ENCODE results near the gene DAP. TPM values are rescaled to one million over a fixed set of nuclear protein-coding genes. Genes with fewer than 3 reads are reported as not detected.

The DAP gene
- total RNA-seq, 1 experiment from 2014 or later, result 47.7 TPM

DNA sequence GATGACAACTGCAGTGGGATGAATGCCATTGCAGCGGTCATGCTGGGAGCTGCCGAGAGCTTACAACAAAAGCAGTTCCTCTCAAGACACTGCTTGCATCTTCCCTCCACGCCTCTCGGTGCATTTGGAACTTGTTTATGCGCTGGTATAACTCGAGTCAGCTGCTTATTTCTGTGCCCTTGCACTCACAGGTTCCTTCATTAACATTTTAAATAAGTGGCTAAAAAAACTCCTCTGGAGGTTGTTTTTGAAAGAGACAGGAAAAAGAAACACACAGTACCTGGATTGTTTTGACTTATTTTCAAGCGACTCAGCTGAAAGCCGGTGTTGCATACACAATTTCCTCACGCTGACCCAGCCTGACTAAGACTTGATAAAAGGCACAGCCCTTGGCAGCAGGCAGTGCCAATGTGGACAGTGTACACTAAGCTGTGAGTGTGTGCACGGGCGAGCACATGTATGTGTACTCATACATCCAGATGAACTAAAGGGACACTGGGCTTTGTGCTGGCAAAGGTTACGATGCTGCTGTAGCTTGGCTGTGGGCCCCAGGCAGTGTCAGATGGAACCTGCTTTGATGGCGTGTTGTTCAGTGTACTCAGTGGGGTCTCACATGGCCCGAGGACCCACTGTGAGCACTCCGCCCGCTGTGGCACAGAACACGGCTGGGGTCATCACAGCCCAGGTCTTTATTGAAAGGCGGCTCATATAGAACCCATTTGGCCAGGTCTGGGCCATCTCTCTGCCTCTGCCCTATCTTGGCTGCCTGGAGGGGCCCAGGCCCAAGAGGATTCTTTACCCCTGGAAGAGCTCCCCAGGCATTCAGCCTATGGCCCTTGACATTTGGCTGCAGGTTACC lies 104.8 kb downstream of the DAP start (continued):
- TF ChIP-seq ESRRA (CRISPR knock-in tag; IDR thresholded peaks at IDR 0.05; ENCODE audit: borderline replicate concordance) (no peak), PRRX2 (CRISPR knock-in tag; IDR thresholded peaks at IDR 0.05) (no peak), ZNF263 (CRISPR knock-in tag; IDR thresholded peaks at IDR 0.05; ENCODE audit: low read depth) (no peak), TEAD4 (CRISPR knock-in tag; IDR thresholded peaks at IDR 0.05) (no peak), NR1H2 (CRISPR knock-in tag; IDR thresholded peaks at IDR 0.05) (no peak), GABPB1 (CRISPR knock-in tag; IDR thresholded peaks at IDR 0.05) (no peak)

DNA sequence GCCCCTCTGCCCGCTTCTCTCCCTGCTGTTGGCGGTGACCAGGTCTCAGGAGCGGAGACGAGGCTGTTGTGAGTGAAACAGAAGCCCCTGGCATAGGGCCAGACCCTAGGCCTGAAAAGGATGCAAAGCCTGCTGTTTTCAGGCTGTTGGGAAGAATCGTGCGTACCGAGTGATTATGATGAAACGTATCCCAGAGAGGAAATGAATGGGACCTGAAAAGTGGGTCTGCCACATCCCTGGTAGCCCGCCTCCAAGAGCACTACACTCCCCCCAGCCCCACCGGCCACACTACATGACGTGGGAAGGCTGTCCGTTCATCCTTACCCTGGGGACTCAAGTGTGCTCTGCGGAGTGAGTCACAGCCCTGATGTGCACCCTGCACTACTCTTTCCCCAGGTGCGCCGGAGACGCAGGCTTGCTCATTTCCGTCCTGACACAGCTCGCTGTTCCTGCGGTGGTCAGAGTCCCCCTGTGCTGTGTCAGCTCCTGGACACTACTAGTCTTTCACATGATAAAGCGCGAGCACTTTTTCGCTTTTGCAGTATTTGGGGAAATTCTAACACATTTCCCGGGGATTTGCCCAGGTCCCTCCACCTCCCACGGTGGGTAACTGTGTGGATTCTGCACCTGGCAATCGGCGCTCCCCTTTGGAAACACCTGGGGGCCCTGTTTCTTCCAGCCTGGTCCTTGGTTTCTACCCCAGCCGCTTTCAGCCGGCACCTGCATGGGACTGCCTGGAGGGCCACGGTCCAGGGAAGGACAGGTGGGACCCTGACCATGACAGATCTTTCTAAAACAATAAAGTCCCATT lies 105.7 kb downstream of the DAP start:
- ChIA-PET CTCF (interaction anchor here (0.8 to 2.2 kb wide), 5 partner anchors 18 to 203 kb away, joined by 3 to 6 read pairs (median 5); no protein-coding TSS in a partner anchor), POLR2A (no interaction called here)
- Mint-ChIP-seq H3K27ac (peak overlapping the region; percentile 60; the same call in 1 of the 2 replicates), H3K27me3 (ENCODE audit: low read depth) (no peaks in the 10 kb centered on the region), H3K4me1 (peaks cover 12% of the 10 kb centered on the region), H3K4me3 (no peak overlapping the region), H3K9me3 (peaks cover 5% of the 10 kb centered on the region), H3K36me3 (no peaks in the 10 kb centered on the region)
- DNase-seq (ENCODE audit: low spot score), result no peak
- peak; percentile 52 for ATAC-seq
- TF ChIP-seq CBFB (CRISPR knock-in tag; IDR thresholded peaks at IDR 0.05; ENCODE audit: low read depth), result no peak
- 0 out of 2 replicates have a peak, but pooled peaks have one; percentile 29 for TF ChIP-seq ZNF423 (CRISPR knock-in tag; IDR thresholded peaks at IDR 0.05)

DNA sequence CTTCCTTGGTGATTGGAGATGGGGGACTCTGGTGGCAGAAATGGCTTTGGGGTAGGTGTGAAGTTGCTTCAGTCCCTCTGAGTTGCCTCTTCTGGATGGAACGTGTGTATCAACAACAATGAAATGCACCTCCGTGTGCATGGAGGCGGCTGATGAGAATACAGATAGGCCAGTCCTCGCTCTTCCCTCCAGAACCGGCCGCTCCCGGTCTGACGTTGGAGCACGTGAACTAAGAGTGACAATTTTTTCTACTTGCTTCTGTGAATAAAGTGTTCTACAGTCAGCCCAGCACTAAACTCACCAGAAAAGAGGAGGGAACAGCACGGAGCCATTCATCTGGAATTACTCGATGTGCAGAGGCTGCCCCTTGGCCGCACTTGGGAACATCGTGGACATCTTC lies 106.5 kb downstream of the DAP start:
- Mint-ChIP-seq H3K36me3 (no peaks in the 10 kb centered on the region), H3K27ac (peak overlapping the region; percentile 60), H3K4me1 (peaks cover 12% of the 10 kb centered on the region), H3K27me3 (ENCODE audit: low read depth) (no peaks in the 10 kb centered on the region), H3K4me3 (no peak overlapping the region), H3K9me3 (peaks cover 5% of the 10 kb centered on the region)
- DNase-seq (ENCODE audit: low spot score) (no peak), ATAC-seq (no peak)
- POLR2A ChIA-PET, result no interaction called here
- TF ChIP-seq ERG (CRISPR knock-in tag; IDR thresholded peaks at IDR 0.05), result no peak
- no peak for TF ChIP-seq EMX1 (CRISPR knock-in tag; IDR thresholded peaks at IDR 0.05)
- TF ChIP-seq GRHL2 (CRISPR knock-in tag; IDR thresholded peaks at IDR 0.05; ENCODE audit: insufficient replicate concordance, severe bottlenecking), result no peak
- TF ChIP-seq JUN (CRISPR knock-in tag; IDR thresholded peaks at IDR 0.05), result no peak
- no peak for TF ChIP-seq ZNF263 (CRISPR knock-in tag; IDR thresholded peaks at IDR 0.05; ENCODE audit: low read depth)
- TF ChIP-seq, protein P1, sequence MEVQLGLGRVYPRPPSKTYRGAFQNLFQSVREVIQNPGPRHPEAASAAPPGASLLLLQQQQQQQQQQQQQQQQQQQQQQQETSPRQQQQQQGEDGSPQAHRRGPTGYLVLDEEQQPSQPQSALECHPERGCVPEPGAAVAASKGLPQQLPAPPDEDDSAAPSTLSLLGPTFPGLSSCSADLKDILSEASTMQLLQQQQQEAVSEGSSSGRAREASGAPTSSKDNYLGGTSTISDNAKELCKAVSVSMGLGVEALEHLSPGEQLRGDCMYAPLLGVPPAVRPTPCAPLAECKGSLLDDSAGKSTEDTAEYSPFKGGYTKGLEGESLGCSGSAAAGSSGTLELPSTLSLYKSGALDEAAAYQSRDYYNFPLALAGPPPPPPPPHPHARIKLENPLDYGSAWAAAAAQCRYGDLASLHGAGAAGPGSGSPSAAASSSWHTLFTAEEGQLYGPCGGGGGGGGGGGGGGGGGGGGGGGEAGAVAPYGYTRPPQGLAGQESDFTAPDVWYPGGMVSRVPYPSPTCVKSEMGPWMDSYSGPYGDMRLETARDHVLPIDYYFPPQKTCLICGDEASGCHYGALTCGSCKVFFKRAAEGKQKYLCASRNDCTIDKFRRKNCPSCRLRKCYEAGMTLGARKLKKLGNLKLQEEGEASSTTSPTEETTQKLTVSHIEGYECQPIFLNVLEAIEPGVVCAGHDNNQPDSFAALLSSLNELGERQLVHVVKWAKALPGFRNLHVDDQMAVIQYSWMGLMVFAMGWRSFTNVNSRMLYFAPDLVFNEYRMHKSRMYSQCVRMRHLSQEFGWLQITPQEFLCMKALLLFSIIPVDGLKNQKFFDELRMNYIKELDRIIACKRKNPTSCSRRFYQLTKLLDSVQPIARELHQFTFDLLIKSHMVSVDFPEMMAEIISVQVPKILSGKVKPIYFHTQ (CRISPR knock-in tag; IDR thresholded peaks at IDR 0.05), result no peak
- TF ChIP-seq SMAD4 (CRISPR knock-in tag; IDR thresholded peaks at IDR 0.05), result no peak
- no peak for TF ChIP-seq NR2C2 (CRISPR knock-in tag; IDR thresholded peaks at IDR 0.05)
- CTCF ChIA-PET, result no interaction called here
